ENCODE results near the gene BEST4. TPM values are rescaled to one million over a fixed set of nuclear protein-coding genes. Genes with fewer than 3 reads are reported as not detected.

Gene BEST4
- total and polyA plus RNA-seq, 2 of the 13 experiments (the other 11 are each of a cell fraction or from before 2014, with no cell fraction given) = 0.77 to 1.4 TPM

DNA sequence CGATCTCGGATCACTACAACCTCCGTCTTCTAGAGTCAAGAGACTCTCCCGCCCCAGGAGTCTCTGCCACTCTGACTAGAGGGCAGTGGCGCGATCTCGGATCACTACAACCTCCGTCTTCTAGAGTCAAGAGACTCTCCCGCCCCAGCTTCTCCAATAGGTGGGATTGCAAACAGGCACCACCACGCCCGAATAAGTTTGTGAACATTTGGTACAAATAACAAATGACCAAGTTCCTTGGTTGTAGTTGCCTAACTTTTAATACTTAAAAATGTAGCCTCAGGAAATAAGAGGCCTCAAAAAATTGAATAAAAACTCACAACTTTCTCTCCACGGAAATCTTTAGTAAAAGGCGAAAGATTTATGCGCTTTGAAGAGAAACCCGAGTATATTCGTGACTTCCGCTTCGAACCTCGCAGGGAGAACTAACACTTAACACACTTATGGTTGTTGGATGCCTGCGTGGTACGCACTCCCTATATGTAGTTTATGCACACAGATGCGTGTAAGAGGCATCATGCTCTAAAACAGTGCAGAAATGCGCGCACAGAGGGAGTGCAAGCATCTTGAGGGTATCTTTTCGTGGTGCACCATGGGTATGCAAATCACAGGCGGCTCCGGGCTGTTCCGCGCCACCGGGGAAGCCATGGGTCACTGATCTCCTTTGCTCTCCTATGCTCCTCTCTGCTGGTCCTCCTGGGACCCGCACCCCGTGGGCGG lies 31.8 kb upstream of the BEST4 start (continued):
- TF ChIP-seq, protein P1, sequence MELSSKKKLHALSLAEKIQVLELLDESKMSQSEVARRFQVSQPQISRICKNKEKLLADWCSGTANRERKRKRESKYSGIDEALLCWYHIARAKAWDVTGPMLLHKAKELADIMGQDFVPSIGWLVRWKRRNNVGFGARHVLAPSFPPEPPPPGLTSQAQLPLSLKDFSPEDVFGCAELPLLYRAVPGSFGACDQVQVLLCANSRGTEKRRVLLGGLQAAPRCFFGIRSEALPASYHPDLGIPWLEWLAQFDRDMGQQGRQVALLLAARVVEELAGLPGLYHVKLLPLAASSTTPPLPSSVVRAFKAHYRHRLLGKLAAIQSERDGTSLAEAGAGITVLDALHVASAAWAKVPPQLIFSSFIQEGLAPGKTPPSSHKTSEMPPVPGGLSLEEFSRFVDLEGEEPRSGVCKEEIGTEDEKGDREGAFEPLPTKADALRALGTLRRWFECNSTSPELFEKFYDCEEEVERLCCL (CRISPR knock-in tag; IDR thresholded peaks at IDR 0.05; ENCODE audit: borderline replicate concordance) = 0 out of 2 replicates have a peak, but pooled peaks have one; percentile 63
- TF ChIP-seq, protein P2, sequence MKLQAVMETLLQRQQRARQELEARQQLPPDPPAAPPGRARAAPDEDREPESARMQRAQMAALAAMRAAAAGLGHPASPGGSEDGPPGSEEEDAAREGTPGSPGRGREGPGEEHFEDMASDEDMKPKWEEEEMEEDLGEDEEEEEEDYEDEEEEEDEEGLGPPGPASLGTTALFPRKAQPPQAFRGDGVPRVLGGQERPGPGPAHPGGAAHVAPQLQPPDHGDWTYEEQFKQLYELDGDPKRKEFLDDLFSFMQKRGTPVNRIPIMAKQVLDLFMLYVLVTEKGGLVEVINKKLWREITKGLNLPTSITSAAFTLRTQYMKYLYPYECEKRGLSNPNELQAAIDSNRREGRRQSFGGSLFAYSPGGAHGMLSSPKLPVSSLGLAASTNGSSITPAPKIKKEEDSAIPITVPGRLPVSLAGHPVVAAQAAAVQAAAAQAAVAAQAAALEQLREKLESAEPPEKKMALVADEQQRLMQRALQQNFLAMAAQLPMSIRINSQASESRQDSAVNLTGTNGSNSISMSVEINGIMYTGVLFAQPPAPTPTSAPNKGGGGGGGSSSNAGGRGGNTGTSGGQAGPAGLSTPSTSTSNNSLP (IDR thresholded peaks at IDR 0.05; ENCODE audit: low read depth, low read length) = peak; percentile 78
- peak; percentile 86 for TF ChIP-seq PRMT3 (CRISPR knock-in tag; IDR thresholded peaks at IDR 0.05; ENCODE audit: borderline replicate concordance, low read depth)
- TF ChIP-seq, protein P3, sequence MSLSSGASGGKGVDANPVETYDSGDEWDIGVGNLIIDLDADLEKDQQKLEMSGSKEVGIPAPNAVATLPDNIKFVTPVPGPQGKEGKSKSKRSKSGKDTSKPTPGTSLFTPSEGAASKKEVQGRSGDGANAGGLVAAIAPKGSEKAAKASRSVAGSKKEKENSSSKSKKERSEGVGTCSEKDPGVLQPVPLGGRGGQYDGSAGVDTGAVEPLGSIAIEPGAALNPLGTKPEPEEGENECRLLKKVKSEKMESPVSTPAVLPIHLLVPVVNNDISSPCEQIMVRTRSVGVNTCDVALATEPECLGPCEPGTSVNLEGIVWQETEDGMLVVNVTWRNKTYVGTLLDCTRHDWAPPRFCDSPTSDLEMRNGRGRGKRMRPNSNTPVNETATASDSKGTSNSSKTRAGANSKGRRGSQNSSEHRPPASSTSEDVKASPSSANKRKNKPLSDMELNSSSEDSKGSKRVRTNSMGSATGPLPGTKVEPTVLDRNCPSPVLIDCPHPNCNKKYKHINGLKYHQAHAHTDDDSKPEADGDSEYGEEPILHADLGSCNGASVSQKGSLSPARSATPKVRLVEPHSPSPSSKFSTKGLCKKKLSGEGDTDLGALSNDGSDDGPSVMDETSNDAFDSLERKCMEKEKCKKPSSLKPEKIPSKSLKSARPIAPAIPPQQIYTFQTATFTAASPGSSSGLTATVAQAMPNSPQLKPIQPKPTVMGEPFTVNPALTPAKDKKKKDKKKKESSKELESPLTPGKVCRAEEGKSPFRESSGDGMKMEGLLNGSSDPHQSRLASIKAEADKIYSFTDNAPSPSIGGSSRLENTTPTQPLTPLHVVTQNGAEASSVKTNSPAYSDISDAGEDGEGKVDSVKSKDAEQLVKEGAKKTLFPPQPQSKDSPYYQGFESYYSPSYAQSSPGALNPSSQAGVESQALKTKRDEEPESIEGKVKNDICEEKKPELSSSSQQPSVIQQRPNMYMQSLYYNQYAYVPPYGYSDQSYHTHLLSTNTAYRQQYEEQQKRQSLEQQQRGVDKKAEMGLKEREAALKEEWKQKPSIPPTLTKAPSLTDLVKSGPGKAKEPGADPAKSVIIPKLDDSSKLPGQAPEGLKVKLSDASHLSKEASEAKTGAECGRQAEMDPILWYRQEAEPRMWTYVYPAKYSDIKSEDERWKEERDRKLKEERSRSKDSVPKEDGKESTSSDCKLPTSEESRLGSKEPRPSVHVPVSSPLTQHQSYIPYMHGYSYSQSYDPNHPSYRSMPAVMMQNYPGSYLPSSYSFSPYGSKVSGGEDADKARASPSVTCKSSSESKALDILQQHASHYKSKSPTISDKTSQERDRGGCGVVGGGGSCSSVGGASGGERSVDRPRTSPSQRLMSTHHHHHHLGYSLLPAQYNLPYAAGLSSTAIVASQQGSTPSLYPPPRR (CRISPR knock-in tag; IDR thresholded peaks at IDR 0.05; ENCODE audit: borderline replicate concordance) = peak; percentile 70; the same call in 1 of the 2 replicates
- 0 out of 2 replicates have a peak, but pooled peaks have one; percentile 57 for TF ChIP-seq ZNF451 (CRISPR knock-in tag; IDR thresholded peaks at IDR 0.05)
- no peak for TF ChIP-seq CBX2 (IDR thresholded peaks at IDR 0.05; ENCODE audit: low read depth, low read length)
- TF ChIP-seq CBX2 (CRISPR knock-in tag; IDR thresholded peaks at IDR 0.05; ENCODE audit: low read depth) = no peak
- TF ChIP-seq, protein P4, sequence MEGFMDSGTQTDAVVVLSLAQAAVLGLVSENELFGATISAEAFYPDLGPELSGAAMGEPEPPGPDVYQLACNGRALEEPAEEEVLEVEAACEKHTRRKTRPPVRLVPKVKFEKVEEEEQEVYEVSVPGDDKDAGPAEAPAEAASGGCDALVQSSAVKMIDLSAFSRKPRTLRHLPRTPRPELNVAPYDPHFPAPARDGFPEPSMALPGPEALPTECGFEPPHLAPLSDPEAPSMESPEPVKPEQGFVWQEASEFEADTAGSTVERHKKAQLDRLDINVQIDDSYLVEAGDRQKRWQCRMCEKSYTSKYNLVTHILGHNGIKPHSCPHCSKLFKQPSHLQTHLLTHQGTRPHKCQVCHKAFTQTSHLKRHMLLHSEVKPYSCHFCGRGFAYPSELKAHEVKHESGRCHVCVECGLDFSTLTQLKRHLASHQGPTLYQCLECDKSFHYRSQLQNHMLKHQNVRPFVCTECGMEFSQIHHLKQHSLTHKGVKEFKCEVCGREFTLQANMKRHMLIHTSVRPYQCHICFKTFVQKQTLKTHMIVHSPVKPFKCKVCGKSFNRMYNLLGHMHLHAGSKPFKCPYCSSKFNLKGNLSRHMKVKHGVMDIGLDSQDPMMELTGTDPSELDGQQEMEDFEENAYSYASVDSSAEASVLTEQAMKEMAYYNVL (CRISPR knock-in tag; IDR thresholded peaks at IDR 0.05; ENCODE audit: borderline replicate concordance) = peak; percentile 40; the same call in 1 of the 2 replicates
- TF ChIP-seq HMG20B (CRISPR knock-in tag; conservative IDR thresholded peaks at IDR 0.05) = no peak; the same call in 1 of the 2 replicates
- TF ChIP-seq PPARG (CRISPR knock-in tag; conservative IDR thresholded peaks at IDR 0.05) = peak; percentile 65; the same call in 1 of the 2 replicates
- TF ChIP-seq RFX5 (IDR thresholded peaks at IDR 0.05; ENCODE audit: low read depth, low read length) = peak; percentile 43; the same call in 1 of the 2 replicates
- TF ChIP-seq TCF12 (IDR thresholded peaks at IDR 0.05) = no peak
- peak; percentile 92; the same call in 1 of the 2 replicates for TF ChIP-seq TCF12 (CRISPR knock-in tag; IDR thresholded peaks at IDR 0.05)
- peak; percentile 60; the same call in 1 of the 2 replicates for TF ChIP-seq ZNF780A (CRISPR knock-in tag; IDR thresholded peaks at IDR 0.05)
- 0 out of 2 replicates have a peak, but pooled peaks have one; percentile 70 for TF ChIP-seq ZNF776 (CRISPR knock-in tag; IDR thresholded peaks at IDR 0.05)
- TF ChIP-seq, protein P5, sequence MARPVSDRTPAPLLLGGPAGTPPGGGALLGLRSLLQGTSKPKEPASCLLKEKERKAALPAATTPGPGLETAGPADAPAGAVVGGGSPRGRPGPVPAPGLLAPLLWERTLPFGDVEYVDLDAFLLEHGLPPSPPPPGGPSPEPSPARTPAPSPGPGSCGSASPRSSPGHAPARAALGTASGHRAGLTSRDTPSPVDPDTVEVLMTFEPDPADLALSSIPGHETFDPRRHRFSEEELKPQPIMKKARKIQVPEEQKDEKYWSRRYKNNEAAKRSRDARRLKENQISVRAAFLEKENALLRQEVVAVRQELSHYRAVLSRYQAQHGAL (CRISPR knock-in tag; IDR thresholded peaks at IDR 0.05; ENCODE audit: not compliant biosample characterization) = no peak
- peak; percentile 91 for TF ChIP-seq ZSCAN29 (CRISPR knock-in tag; conservative IDR thresholded peaks at IDR 0.05)
- peak; percentile 88 for TF ChIP-seq REL (CRISPR knock-in tag; conservative IDR thresholded peaks at IDR 0.05)

Data from HepG2 (cell line).